GM12878 (cell line): ENCODE measurements around the gene MAST4. TPM values are rescaled to one million over a fixed set of nuclear protein-coding genes. Genes with fewer than 3 reads are reported as not detected.

Experiments used
- ATAC-seq: fragments of 200-7000 bp; cut with Tn5 transposase; 3 replicates; pipeline ENCODE4 v1.9.1; 2020; ENCODE audit warnings: mild to moderate bottlenecking, moderate library complexity
- BruUV-seq: library from RNA; stranded (reverse); fragments of 400-500 nt; replicated peaks from 2 replicates; lab custom pipeline; 2021; lab: Mats Ljungman, UMichigan
- CTCF ChIA-PET: fragments of 300-600 bp; sonication (Branson Sonifier 250); formaldehyde crosslinking; extraction: SDS; loops from one replicate; lab custom pipeline; 2021; ENCODE audit warnings: inconsistent platforms; lab: Yijun Ruan, JAX
- POLR2A ChIA-PET: fragments of 350-600 bp; formaldehyde crosslinking; extraction: SDS; loops from one replicate; lab custom pipeline; 2021; ENCODE audit warnings: inconsistent platforms; lab: Charles Lee
- RAD21 ChIA-PET: fragments of 300-600 bp; sonication (Branson Sonifier 250); formaldehyde crosslinking; loops from one replicate; lab custom pipeline; 2023; ENCODE audit warnings: antibody characterized with exemption; ENCODE audit not compliant: unreplicated experiment; lab: Charles Lee
- SMC1A ChIA-PET: fragments of 300-600 bp; sonication (Branson Sonifier 250); formaldehyde crosslinking; loops from one replicate; lab custom pipeline; 2023; ENCODE audit not compliant: unreplicated experiment, uncharacterized antibody; lab: Charles Lee
- DNase-seq: peaks from one replicate; pipeline ENCODE4 v3.0.0-alpha.2; 2011; ENCODE audit warnings: low read depth, low spot score
- FAIRE-seq: peaks from 3 replicates; lab custom pipeline; 2011; peaks lifted over from hg19 to GRCh38; lab: Jason Lieb, UNC
- H2AFZ ChIP-seq: 2 replicates; pipeline ENCODE4 v1.6.0; 2011; ENCODE audit warnings: low read depth, low read length, control low read depth; ENCODE audit not compliant: control insufficient read depth
- H3K27ac ChIP-seq: 2 replicates; pipeline ENCODE4 v1.5.1; 2011; ENCODE audit warnings: control low read depth; ENCODE audit not compliant: control insufficient read depth, insufficient read depth
- H3K27me3 ChIP-seq, 2 experiments: replicated peaks in 1 of 2; 2 replicates each; pipeline versions ENCODE4 v1.6.0 to v1.6.1; 2011; ENCODE audit warnings: low read length in 1 of 2; ENCODE audit not compliant: control insufficient read depth in 2 of 2, insufficient read depth in 2 of 2
- H3K36me3 ChIP-seq, 2 experiments: 2 replicates each; pipeline ENCODE4 v1.5.1; 2011; ENCODE audit warnings: low read length in 1 of 2; ENCODE audit not compliant: control insufficient read depth in 2 of 2, insufficient read depth in 2 of 2
- H3K4me1 ChIP-seq: 2 replicates; pipeline ENCODE4 v1.6.1; 2011; ENCODE audit warnings: mild to moderate bottlenecking, low read length, moderate library complexity, mixed read lengths; ENCODE audit not compliant: control insufficient read depth, insufficient read depth
- H3K4me2 ChIP-seq: 2 replicates; pipeline ENCODE4 v1.6.0; 2011; ENCODE audit warnings: control low read depth; ENCODE audit not compliant: control insufficient read depth, insufficient read depth
- H3K4me3 ChIP-seq: fragments of 200-600 bp; sonication (generic); 2 replicates; pipeline ENCODE4 v1.5.1; 2016
- H3K79me2 ChIP-seq: 2 replicates; pipeline ENCODE4 v1.6.0; 2011; ENCODE audit warnings: low read length; ENCODE audit not compliant: control insufficient read depth, insufficient read depth
- H3K9ac ChIP-seq: 2 replicates; pipeline ENCODE4 v1.8.0; 2011; ENCODE audit warnings: low read length, control low read depth, mixed read lengths; ENCODE audit not compliant: control insufficient read depth, insufficient read depth
- H3K9me3 ChIP-seq: replicated peaks from 3 replicates; pipeline ENCODE4 v1.5.1; 2011; ENCODE audit warnings: mild to moderate bottlenecking, low read length; ENCODE audit not compliant: control insufficient read depth, insufficient read depth
- H4K20me1 ChIP-seq: 2 replicates; pipeline ENCODE4 v1.6.0; 2011; ENCODE audit not compliant: control insufficient read depth, insufficient read depth
- BACH1 ChIP-seq: fragments of 450-650 bp; IDR thresholded peaks from 2 replicates; pipeline ENCODE4 v1.6.1; 2017; ENCODE audit warnings: mild to moderate bottlenecking, borderline replicate concordance
- BMI1 ChIP-seq: fragments of 450-650 bp; IDR thresholded peaks from 2 replicates; pipeline ENCODE4 v1.6.1; 2016; ENCODE audit warnings: mild to moderate bottlenecking, moderate library complexity, borderline replicate concordance
- CBX5 ChIP-seq: sonication (generic); IDR thresholded peaks from 2 replicates; pipeline ENCODE4 v1.6.1; 2016; ENCODE audit warnings: low read depth, moderate library complexity, mild to moderate bottlenecking, inconsistent platforms
- HDAC6 ChIP-seq: fragments of 200-600 bp; sonication (generic); IDR thresholded peaks from one replicate; pipeline ENCODE4 v1.8.0; 2017; ENCODE audit warnings: antibody characterized with exemption; ENCODE audit not compliant: unreplicated experiment
- KDM1A ChIP-seq: fragments of 200-600 bp; sonication (generic); IDR thresholded peaks from 2 replicates; pipeline ENCODE4 v1.6.1; 2016; ENCODE audit warnings: borderline replicate concordance
- NFXL1 ChIP-seq: fragments of 450-650 bp; IDR thresholded peaks from 2 replicates; pipeline ENCODE4 v1.6.1; 2017; ENCODE audit warnings: antibody characterized with exemption, mild to moderate bottlenecking, borderline replicate concordance
- NR2C1 ChIP-seq: fragments of 450-650 bp; IDR thresholded peaks from 2 replicates; pipeline ENCODE4 v1.6.1; 2017; ENCODE audit warnings: antibody characterized with exemption, mild to moderate bottlenecking, moderate library complexity
- PAX5 ChIP-seq: IDR thresholded peaks from 2 replicates; pipeline ENCODE4 v1.6.1; 2011; ENCODE audit warnings: low read depth, low read length, borderline replicate concordance
- RAD51 ChIP-seq: fragments of 450-650 bp; IDR thresholded peaks from 2 replicates; pipeline ENCODE4 v1.6.1; 2016; ENCODE audit warnings: moderate library complexity, mild to moderate bottlenecking, inconsistent platforms
- RUNX3 ChIP-seq: IDR thresholded peaks from 2 replicates; pipeline ENCODE4 v1.6.1; 2012; ENCODE audit warnings: low read length, inconsistent platforms
- SPI1 ChIP-seq: IDR thresholded peaks from 2 replicates; pipeline ENCODE4 v1.6.1; 2011; ENCODE audit warnings: low read depth, mild to moderate bottlenecking, low read length, moderate library complexity, borderline replicate concordance; ENCODE audit not compliant: insufficient read depth
- SUZ12 ChIP-seq: fragments of 200-600 bp; sonication (generic); IDR thresholded peaks from one replicate; pipeline ENCODE4 v1.6.1; 2018; ENCODE audit warnings: antibody characterized with exemption, mild to moderate bottlenecking; ENCODE audit not compliant: unreplicated experiment
- TCF12 ChIP-seq: IDR thresholded peaks from 2 replicates; pipeline ENCODE4 v1.6.1; 2011; ENCODE audit warnings: low read depth, mild to moderate bottlenecking, low read length
- TCF3 ChIP-seq: IDR thresholded peaks from 2 replicates; pipeline ENCODE4 v1.6.1; 2012; ENCODE audit warnings: low read depth, mild to moderate bottlenecking, low read length, borderline replicate concordance; ENCODE audit not compliant: insufficient read depth
- YY1 ChIP-seq: IDR thresholded peaks from 2 replicates; pipeline ENCODE4 v1.6.1; 2011; ENCODE audit warnings: low read depth, mild to moderate bottlenecking, low read length
- ZNF217 ChIP-seq: fragments of 450-650 bp; IDR thresholded peaks from 2 replicates; pipeline ENCODE4 v1.6.1; 2017; ENCODE audit warnings: antibody characterized with exemption, mild to moderate bottlenecking
- WGBS: methylation state at CpG from one replicate; pipeline ENCODE4 v1.1.6; 2016; ENCODE audit warnings: low lambda C conversion rate; ENCODE audit not compliant: insufficient replicate concordance, insufficient coverage; ENCODE audit errors: missing lambda C conversion rate; 5-methylcytosine and 5-hydroxymethylcytosine counted together
- in situ Hi-C: fragments of 300-500 bp; cut with MboI; formaldehyde crosslinking; loops from 9 replicates; pipeline ENCODE4 v1.14.3; 2018; ENCODE audit warnings: mixed read lengths
- intact Hi-C: fragments of 100-400 bp; cut with micrococcal nuclease; formaldehyde crosslinking; loops from one replicate; pipeline ENCODE4 v1.14.2; 2022; ENCODE audit not compliant: unreplicated experiment
- polyA plus RNA-seq, 11 experiments: library from polyadenylated mRNA; depleted of rRNA in 4 of 11; unstranded in 6 of 11; stranded (reverse) in 5 of 11; fragments of >200 nt; fragmentation: Nextera tagmentation in 4 of 11; fragmentation: Illumina TruSeq in 1 of 11; extraction: Ambion mirVana in 4 of 11; extraction: Trizol in 1 of 11; gene quantifications; 1 replicate in 1 of 11; 2 replicates in 10 of 11; pipeline versions ENCODE4 v1.2.1 to v1.2.3, GENCODE V29; 2011 to 2016; ENCODE audit warnings: inconsistent platforms in 2 of 11, missing spikeins in 2 of 11, low read depth in 1 of 11
- total RNA-seq, 4 experiments: library from RNA; depleted of rRNA in 3 of 4; stranded (reverse); fragments of >200 nt in 3 of 4; fragmentation: Illumina TruSeq in 1 of 4; extraction: Trizol in 1 of 4; gene quantifications; 2 replicates each; pipeline versions ENCODE4 v1.2.1 to v1.2.3, GENCODE V29; 2013 to 2021
- TF ChIP-seq, protein P1 (sequence below): fragments of 450-650 bp; conservative IDR thresholded peaks from 2 replicates; pipeline ENCODE4 v1.6.1; 2017; ENCODE audit warnings: mild to moderate bottlenecking, moderate library complexity

MAST4 gene
- total and polyA plus RNA-seq, 10 of the 15 experiments (the other 5 are each of a cell fraction or from before 2014, with no cell fraction given): 0.02 to 1.6 (median 0.29) TPM; not detected in 1

DNA sequence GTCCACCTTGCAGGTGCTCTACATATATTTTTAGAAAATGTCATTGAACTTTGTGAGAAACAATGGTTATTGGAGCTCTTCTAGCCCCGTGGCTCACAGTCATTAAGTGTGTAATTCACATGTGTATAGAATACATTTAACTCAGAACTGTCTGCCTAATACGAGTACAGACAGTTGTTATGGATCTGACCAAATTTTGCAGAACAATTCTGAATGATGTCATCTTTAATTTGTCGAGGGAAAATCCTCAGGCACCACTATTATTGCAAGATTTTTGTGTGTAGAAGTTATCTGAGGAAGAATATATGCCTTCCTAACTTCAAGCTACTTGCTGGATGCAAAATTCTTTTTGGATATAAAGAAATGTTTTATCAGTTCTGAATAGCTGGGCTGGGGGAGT, 383.5 kb downstream of the MAST4 start:
- RAD21 ChIA-PET: no interaction called here

More for the DNA sequence above, 383.5 kb downstream of the MAST4 start:
- WGBS: 0% methylated on average over 3 of the region's 3 CpGs
- Histone ChIP-seq H3K4me2 (no peak overlapping the region), H3K9ac (no peak overlapping the region), H3K27me3 (no peaks in the 10 kb centered on the region), H3K79me2 (no peaks in the 10 kb centered on the region), H3K4me1 (no peaks in the 10 kb centered on the region), H2AFZ (no peak overlapping the region), H3K4me3 (no peak overlapping the region), H3K36me3 (no peaks in the 10 kb centered on the region), H3K9me3 (no peaks in the 10 kb centered on the region), H3K27ac (no peak overlapping the region), H4K20me1 (no peaks in the 10 kb centered on the region)
- ATAC-seq (no peak), DNase-seq (no peak), FAIRE-seq (no peak)
- ChIA-PET POLR2A (no interaction called here), SMC1A (interaction anchor here (0.9 to 1.8 kb wide), 2 partner anchors 10 to 34 kb away, joined by 3 to 5 read pairs; no protein-coding TSS in a partner anchor), CTCF (interaction anchor here (0.6 kb wide), 1 partner anchor 674 kb away, joined by 3 read pairs; no protein-coding TSS in a partner anchor)
- intact Hi-C loops: loop anchor here (10.0 kb wide), 1 partner anchor 175 kb away; no protein-coding TSS in a partner anchor
- in situ Hi-C loops: no loop called here
- TF ChIP-seq BACH1 (no peak), PAX5 (no peak), NR2C1 (no peak), TCF3 (no peak), RUNX3 (no peak), CBX5 (no peak), SUZ12 (no peak), ZNF217 (no peak), HDAC6 (no peak), RAD51 (no peak), KDM1A (no peak), SPI1 (no peak), NFXL1 (no peak), YY1 (no peak), TCF12 (no peak), BMI1 (no peak)
- TF ChIP-seq, protein P1, sequence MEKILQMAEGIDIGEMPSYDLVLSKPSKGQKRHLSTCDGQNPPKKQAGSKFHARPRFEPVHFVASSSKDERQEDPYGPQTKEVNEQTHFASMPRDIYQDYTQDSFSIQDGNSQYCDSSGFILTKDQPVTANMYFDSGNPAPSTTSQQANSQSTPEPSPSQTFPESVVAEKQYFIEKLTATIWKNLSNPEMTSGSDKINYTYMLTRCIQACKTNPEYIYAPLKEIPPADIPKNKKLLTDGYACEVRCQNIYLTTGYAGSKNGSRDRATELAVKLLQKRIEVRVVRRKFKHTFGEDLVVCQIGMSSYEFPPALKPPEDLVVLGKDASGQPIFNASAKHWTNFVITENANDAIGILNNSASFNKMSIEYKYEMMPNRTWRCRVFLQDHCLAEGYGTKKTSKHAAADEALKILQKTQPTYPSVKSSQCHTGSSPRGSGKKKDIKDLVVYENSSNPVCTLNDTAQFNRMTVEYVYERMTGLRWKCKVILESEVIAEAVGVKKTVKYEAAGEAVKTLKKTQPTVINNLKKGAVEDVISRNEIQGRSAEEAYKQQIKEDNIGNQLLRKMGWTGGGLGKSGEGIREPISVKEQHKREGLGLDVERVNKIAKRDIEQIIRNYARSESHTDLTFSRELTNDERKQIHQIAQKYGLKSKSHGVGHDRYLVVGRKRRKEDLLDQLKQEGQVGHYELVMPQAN: no peak
- BruUV-seq: no TSS peak
